ENCODE results near the gene DAO.

The DAO gene

GRCh38 chr12:108835860-108836634 lies 43.8 kb upstream of the DAO start:
- TF ChIP-seq CTCF (IDR thresholded peaks at IDR 0.05; ENCODE audit: low read depth, low read length), result no peak
- no peak for DNase-seq (ENCODE audit: low read depth in 2 of 2)
- H3K4me3 ChIP-seq (replicated peaks in 1 of 2; ENCODE audit: low read depth in 2 of 2, low read length in 2 of 2), result no peak overlapping the region

- no peak for DNase-seq (ENCODE audit: low read depth in 2 of 2)
- TF ChIP-seq CTCF (IDR thresholded peaks at IDR 0.05; ENCODE audit: low read depth, low read length), result no peak
- no peak overlapping the region for H3K4me3 ChIP-seq (replicated peaks in 1 of 2; ENCODE audit: low read depth in 2 of 2, low read length in 2 of 2)
Observed at GRCh38 chr12:108837239-108837638, 42.7 kb upstream of the DAO start.

- TF ChIP-seq CTCF (IDR thresholded peaks at IDR 0.05; ENCODE audit: low read depth, low read length), result no peak
- DNase-seq (ENCODE audit: low read depth in 2 of 2), result no peak
- H3K4me3 ChIP-seq (replicated peaks in 1 of 2; ENCODE audit: low read depth in 2 of 2, low read length in 2 of 2), result no peak overlapping the region
Observed at GRCh38 chr12:108837680-108838079, 42.2 kb upstream of the DAO start.

GRCh38 chr12:108838194-108839017 lies 41.5 kb upstream of the DAO start:
- TF ChIP-seq CTCF (IDR thresholded peaks at IDR 0.05; ENCODE audit: low read depth, low read length), result no peak
- no peak overlapping the region for H3K4me3 ChIP-seq (replicated peaks in 1 of 2; ENCODE audit: low read depth in 2 of 2, low read length in 2 of 2)
- peak; percentile 100 for DNase-seq (ENCODE audit: low read depth in 2 of 2)

- no peak overlapping the region for H3K4me3 ChIP-seq (replicated peaks in 1 of 2; ENCODE audit: low read depth in 2 of 2, low read length in 2 of 2)
- peak; percentile 76 to 90 for DNase-seq (ENCODE audit: low read depth in 2 of 2)
- TF ChIP-seq CTCF (IDR thresholded peaks at IDR 0.05; ENCODE audit: low read depth, low read length), result no peak
Observed at GRCh38 chr12:108839018-108839889, 40.6 kb upstream of the DAO start.

- DNase-seq (ENCODE audit: low read depth in 2 of 2), result no peak
- TF ChIP-seq CTCF (IDR thresholded peaks at IDR 0.05; ENCODE audit: low read depth, low read length), result no peak
- H3K4me3 ChIP-seq (replicated peaks in 1 of 2; ENCODE audit: low read depth in 2 of 2, low read length in 2 of 2), result no peak overlapping the region
Observed at GRCh38 chr12:108839890-108840230, 40.0 kb upstream of the DAO start.
